Measurements from ENCODE around the gene COL27A1. TPM values are rescaled to one million over a fixed set of nuclear protein-coding genes. Genes with fewer than 3 reads are reported as not detected.

COL27A1 gene
- total RNA-seq, 1 donor from 2014 or later, result 13.6 TPM

- no peak for ATAC-seq
Observed at GRCh38 chr9:114347675-114348074, 192.3 kb downstream of the COL27A1 start.

GRCh38 chr9:114348261-114348905 is 193.0 kb downstream of the COL27A1 start:
- no peak for ATAC-seq

GRCh38 chr9:114348906-114349482 is 193.7 kb downstream of the COL27A1 start:
- peak; percentile 88 for ATAC-seq

GRCh38 chr9:114349713-114350480 is 194.6 kb downstream of the COL27A1 start:
- ATAC-seq, result no peak

- ATAC-seq, result no peak
Observed at GRCh38 chr9:114350636-114351401, 195.5 kb downstream of the COL27A1 start.

- no peak for ATAC-seq
Observed at GRCh38 chr9:114351932-114352331, 196.6 kb downstream of the COL27A1 start.

- no peak for ATAC-seq
Observed at GRCh38 chr9:114355821-114356220, 200.5 kb downstream of the COL27A1 start.

- no peak for ATAC-seq
Observed at GRCh38 chr9:114356792-114357191, 201.5 kb downstream of the COL27A1 start.

GRCh38 chr9:114357360-114357759 is 202.0 kb downstream of the COL27A1 start:
- no peak for ATAC-seq

- no peak for ATAC-seq
Observed at GRCh38 chr9:114357911-114358328, 202.6 kb downstream of the COL27A1 start.

- no peak for ATAC-seq
Observed at GRCh38 chr9:114359801-114360200, 204.5 kb downstream of the COL27A1 start.

GRCh38 chr9:114361542-114361941 is 206.2 kb downstream of the COL27A1 start:
- no peak for ATAC-seq

Other genes starting within 250 kb of the COL27A1 start
- gene AMBP, start 77.2 kb upstream of the COL27A1 start, total RNA-seq, result 0.44 TPM
- gene KIF12, start 56.2 kb upstream of the COL27A1 start, total RNA-seq, result 0.56 TPM
- gene ORM1, start 167.6 kb downstream of the COL27A1 start, total RNA-seq, result 1.6 TPM
- gene ORM2, start 174.3 kb downstream of the COL27A1 start, total RNA-seq, result 0.36 TPM
- gene AKNA, start 232.4 kb downstream of the COL27A1 start, total RNA-seq, result 5.7 TPM

All from esophagus mucosa (tissue), 1 donor.